IMR-90 (cell line): ENCODE measurements around the gene C1QTNF12.

Experiments used
- BHLHE40 ChIP-seq: fragments of 150-350 bp; IDR thresholded peaks from 2 replicates; pipeline ENCODE4 v1.6.1; 2016; ENCODE audit warnings: mild to moderate bottlenecking, low read depth, low read length
- FOS ChIP-seq: fragments of 150-350 bp; IDR thresholded peaks from 2 replicates; pipeline ENCODE4 v1.6.1; 2016; ENCODE audit warnings: low read depth, low read length
- MAFK ChIP-seq: IDR thresholded peaks from 2 replicates; pipeline ENCODE4 v1.6.1; 2012; ENCODE audit warnings: low read depth, low read length, improper control_type of control experiment
- MXI1 ChIP-seq: IDR thresholded peaks from 2 replicates; pipeline ENCODE4 v1.6.1; 2012; ENCODE audit warnings: low read depth, mild to moderate bottlenecking, low read length, moderate library complexity, borderline replicate concordance
- POLR2A ChIP-seq: IDR thresholded peaks from 2 replicates; pipeline ENCODE4 v1.6.1; 2012; ENCODE audit warnings: mild to moderate bottlenecking, low read depth, low read length
- RAD21 ChIP-seq: IDR thresholded peaks from 2 replicates; pipeline ENCODE4 v1.6.1; 2012; ENCODE audit warnings: low read length, improper control_type of control experiment
- SMC3 ChIP-seq: fragments of 150-350 bp; IDR thresholded peaks from 2 replicates; pipeline ENCODE4 v1.6.1; 2016; ENCODE audit warnings: low read depth, mild to moderate bottlenecking, antibody characterized with exemption, low read length, moderate library complexity
- USF2 ChIP-seq: fragments of 150-350 bp; IDR thresholded peaks from 2 replicates; pipeline ENCODE4 v1.6.1; 2017; ENCODE audit warnings: mild to moderate bottlenecking, antibody characterized with exemption, low read length, low read depth
- TF ChIP-seq, protein P1 (sequence below): conservative IDR thresholded peaks from 2 replicates; pipeline ENCODE4 v1.5.1; 2012; ENCODE audit warnings: mild to moderate bottlenecking, low read depth, low read length, improper control_type of control experiment

DNA sequence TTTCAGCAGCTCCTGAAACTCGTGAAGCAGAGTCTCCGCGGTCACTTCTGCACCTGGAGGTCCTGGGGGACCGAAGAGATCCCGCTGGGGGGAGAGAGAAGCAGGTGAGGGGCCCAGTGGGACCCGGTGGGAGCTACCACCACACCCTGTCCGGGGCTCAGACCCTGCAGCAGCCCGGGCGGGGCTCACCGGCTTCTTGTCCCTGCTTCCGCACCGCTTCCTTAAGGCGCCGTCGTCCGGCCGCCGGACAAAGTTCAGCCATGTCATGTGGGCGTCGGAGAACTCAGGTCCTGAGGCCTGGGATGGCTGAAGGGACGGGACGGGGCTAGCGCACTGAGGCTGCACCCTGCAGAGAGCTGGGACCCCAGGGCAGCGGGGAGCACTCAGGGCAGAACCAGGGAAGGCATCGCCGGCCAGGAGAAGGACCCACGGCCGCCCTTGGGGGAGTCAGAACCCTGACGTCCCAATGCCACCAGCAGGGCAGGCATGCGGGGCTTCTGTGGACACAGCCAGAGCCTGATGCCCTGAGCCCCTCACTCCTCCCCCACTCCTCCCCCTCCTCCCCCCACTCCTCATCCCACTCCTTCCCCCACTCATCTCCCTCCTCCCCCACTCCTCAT lies 2.2 kb downstream of the C1QTNF12 start:
- TF ChIP-seq SMC3 (no peak), POLR2A (no peak), BHLHE40 (no peak), FOS (no peak), RAD21 (no peak), USF2 (no peak), MAFK (no peak), MXI1 (no peak)
- TF ChIP-seq, protein P1, sequence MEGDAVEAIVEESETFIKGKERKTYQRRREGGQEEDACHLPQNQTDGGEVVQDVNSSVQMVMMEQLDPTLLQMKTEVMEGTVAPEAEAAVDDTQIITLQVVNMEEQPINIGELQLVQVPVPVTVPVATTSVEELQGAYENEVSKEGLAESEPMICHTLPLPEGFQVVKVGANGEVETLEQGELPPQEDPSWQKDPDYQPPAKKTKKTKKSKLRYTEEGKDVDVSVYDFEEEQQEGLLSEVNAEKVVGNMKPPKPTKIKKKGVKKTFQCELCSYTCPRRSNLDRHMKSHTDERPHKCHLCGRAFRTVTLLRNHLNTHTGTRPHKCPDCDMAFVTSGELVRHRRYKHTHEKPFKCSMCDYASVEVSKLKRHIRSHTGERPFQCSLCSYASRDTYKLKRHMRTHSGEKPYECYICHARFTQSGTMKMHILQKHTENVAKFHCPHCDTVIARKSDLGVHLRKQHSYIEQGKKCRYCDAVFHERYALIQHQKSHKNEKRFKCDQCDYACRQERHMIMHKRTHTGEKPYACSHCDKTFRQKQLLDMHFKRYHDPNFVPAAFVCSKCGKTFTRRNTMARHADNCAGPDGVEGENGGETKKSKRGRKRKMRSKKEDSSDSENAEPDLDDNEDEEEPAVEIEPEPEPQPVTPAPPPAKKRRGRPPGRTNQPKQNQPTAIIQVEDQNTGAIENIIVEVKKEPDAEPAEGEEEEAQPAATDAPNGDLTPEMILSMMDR: no peak
